SK-N-SH (cell line): ENCODE measurements around the gene IL32. TPM values are rescaled to one million over a fixed set of nuclear protein-coding genes. Genes with fewer than 3 reads are reported as not detected.

Experiments used
- CTCF ChIA-PET: fragments of 300-600, 350-600 bp; formaldehyde crosslinking; extraction: SDS; loops from one replicate; lab custom pipeline; 2021; lab: Yijun Ruan, JAX
- POLR2A ChIA-PET: fragments of 350-600 bp; sonication (Branson Sonifier 250); formaldehyde crosslinking; extraction: SDS; loops from one replicate; lab custom pipeline; 2020; ENCODE audit warnings: antibody characterized with exemption, inconsistent platforms; lab: Yijun Ruan, JAX
- DNase-seq: peaks from one replicate; pipeline ENCODE4 v3.0.0; 2012
- H2AFZ ChIP-seq: fragments of 200-600 bp; sonication (generic); 2 replicates; pipeline ENCODE4 v1.8.1; 2016; ENCODE audit warnings: antibody characterized with exemption, mild to moderate bottlenecking, low read depth
- H3F3A ChIP-seq: fragments of 200-600 bp; sonication (generic); replicated peaks from 2 replicates; pipeline ENCODE3; 2016; ENCODE audit warnings: antibody characterized with exemption, mild to moderate bottlenecking; ENCODE audit not compliant: insufficient read depth
- H3K27ac ChIP-seq, 2 experiments: fragments of 200-500 bp in 1 of 2; fragments of 200-600 bp in 1 of 2; sonication (Bioruptor generic) in 1 of 2; sonication (generic), shearing (Covaris generic) in 1 of 2; 2 replicates each; pipeline versions ENCODE4 v1.5.1 to v1.6.1; 2014 to 2016; ENCODE audit warnings: low read depth in 2 of 2, inconsistent platforms in 1 of 2, low read length in 1 of 2, mild to moderate bottlenecking in 1 of 2, mixed read lengths in 1 of 2
- H3K27me3 ChIP-seq: fragments of 200-600 bp; sonication (generic), shearing (Covaris generic); 2 replicates; pipeline ENCODE4 v1.6.1; 2016; ENCODE audit warnings: mixed run types; ENCODE audit not compliant: insufficient read depth
- H3K36me3 ChIP-seq, 2 experiments: fragments of 200-500 bp in 1 of 2; fragments of 200-600 bp in 1 of 2; sonication (Bioruptor generic) in 1 of 2; sonication (generic) in 1 of 2; replicated peaks in 1 of 2; 2 replicates each; pipeline versions ENCODE3 to v1.5.1; 2014 to 2016; ENCODE audit warnings: low read length in 1 of 2, mild to moderate bottlenecking in 1 of 2; ENCODE audit not compliant: insufficient read depth in 2 of 2, control insufficient read depth in 1 of 2
- H3K4me1 ChIP-seq, 2 experiments: fragments of 200-500 bp in 1 of 2; fragments of 200-600 bp in 1 of 2; sonication (Bioruptor generic) in 1 of 2; sonication (generic), shearing (Covaris generic) in 1 of 2; 2 replicates each; pipeline versions ENCODE4 v1.5.1 to v1.6.1; 2014 to 2016; ENCODE audit warnings: low read depth in 1 of 2, low read length in 1 of 2, mixed run types in 1 of 2; ENCODE audit not compliant: insufficient read depth in 2 of 2, control insufficient read depth in 1 of 2
- H3K4me2 ChIP-seq: fragments of 200-600 bp; sonication (generic), shearing (Covaris generic); 2 replicates; pipeline ENCODE4 v1.6.1; 2017; ENCODE audit warnings: mixed run types
- H3K4me3 ChIP-seq, 2 experiments: fragments of 200-500 bp in 1 of 2; fragments of 200-600 bp in 1 of 2; sonication (Bioruptor generic) in 1 of 2; sonication (generic), shearing (Covaris generic) in 1 of 2; 2 replicates each; pipeline versions ENCODE4 v1.5.1 to v1.8.1; 2014 to 2016; ENCODE audit warnings: low read depth in 2 of 2, inconsistent platforms in 1 of 2, low read length in 1 of 2, mild to moderate bottlenecking in 1 of 2, mixed read lengths in 1 of 2, moderate library complexity in 1 of 2
- H3K79me2 ChIP-seq: fragments of 200-600 bp; sonication (generic); 2 replicates; pipeline ENCODE4 v1.8.1; 2017; ENCODE audit warnings: mild to moderate bottlenecking; ENCODE audit not compliant: insufficient read depth
- H3K9ac ChIP-seq: fragments of 200-600 bp; sonication (generic); 2 replicates; pipeline ENCODE4 v1.6.1; 2017; ENCODE audit warnings: mixed run types
- H3K9me2 ChIP-seq: fragments of 200-600 bp; sonication (generic); 2 replicates; pipeline ENCODE4 v1.6.1; 2017; ENCODE audit warnings: mixed run types
- H3K9me3 ChIP-seq: fragments of 200-600 bp; sonication (generic); 2 replicates; pipeline ENCODE4 v1.6.1; 2017; ENCODE audit warnings: mixed run types, mild to moderate bottlenecking, moderate library complexity
- H4K20me1 ChIP-seq: fragments of 200-600 bp; sonication (generic); 2 replicates; pipeline ENCODE4 v1.6.1; 2017; ENCODE audit warnings: mild to moderate bottlenecking, mixed run types; ENCODE audit not compliant: insufficient read depth
- CHD2 ChIP-seq: fragments of 150-350 bp; IDR thresholded peaks from 2 replicates; pipeline ENCODE4 v1.6.1; 2018; ENCODE audit warnings: low read length; ENCODE audit not compliant: partially characterized antibody
- CTCF ChIP-seq: fragments of 200-600 bp; sonication (generic); IDR thresholded peaks from 2 replicates; pipeline ENCODE4 v1.6.1; 2017; ENCODE audit warnings: antibody characterized with exemption, mild to moderate bottlenecking, moderate library complexity
- FOSL2 ChIP-seq: IDR thresholded peaks from 2 replicates; pipeline ENCODE4 v1.4.0; 2012; ENCODE audit warnings: low read depth, mild to moderate bottlenecking, moderate library complexity, borderline replicate concordance
- GABPA ChIP-seq: IDR thresholded peaks from 2 replicates; pipeline ENCODE4 v1.4.0; 2012; ENCODE audit warnings: low read depth, mild to moderate bottlenecking
- GATA2 ChIP-seq: sonication (generic); formaldehyde crosslinking; IDR thresholded peaks from 2 replicates; pipeline ENCODE4 v1.5.0; 2020; ENCODE audit warnings: mild to moderate bottlenecking, missing genetic modification reagents
- NRF1 ChIP-seq: IDR thresholded peaks from 2 replicates; pipeline ENCODE4 v1.6.1; 2012; ENCODE audit warnings: low read depth, mild to moderate bottlenecking, low read length
- PBX3 ChIP-seq: IDR thresholded peaks from 2 replicates; pipeline ENCODE4; 2012
- POLR2AphosphoS5 ChIP-seq: IDR thresholded peaks from 2 replicates; pipeline ENCODE4 v1.6.1; 2012; ENCODE audit warnings: low read depth, low read length
- RCOR1 ChIP-seq: fragments of 150-350 bp; IDR thresholded peaks from 2 replicates; pipeline ENCODE4 v1.6.1; 2017; ENCODE audit warnings: antibody characterized with exemption, low read length
- TEAD4 ChIP-seq: IDR thresholded peaks from 2 replicates; pipeline ENCODE4 v1.4.0; 2012; ENCODE audit warnings: mild to moderate bottlenecking, borderline replicate concordance; ENCODE audit not compliant: insufficient read depth
- ZBTB33 ChIP-seq: IDR thresholded peaks from 2 replicates; pipeline ENCODE4 v1.4.0; 2012; ENCODE audit warnings: low read depth, borderline replicate concordance
- WGBS: methylation state at CpG from one replicate; pipeline ENCODE4 v1.1.6; 2017; ENCODE audit warnings: low lambda C conversion rate; 5-methylcytosine and 5-hydroxymethylcytosine counted together
- polyA plus RNA-seq, 3 experiments: library from polyadenylated mRNA; depleted of rRNA; stranded (reverse); fragments of >200 nt; gene quantifications; 2 replicates each; pipeline ENCODE4 v1.2.3, GENCODE V29; 2012

Gene IL32
- polyA plus RNA-seq, 1 of the 3 experiments (the other 2 are of a cell fraction) = 26.4 TPM

GRCh38 chr16:3097266-3097665, 31.8 kb downstream of the IL32 start:
- H2AFZ ChIP-seq = no peak overlapping the region
- ChIA-PET POLR2A (no interaction called here), CTCF (interaction anchor here (3.3 to 4.1 kb wide), 3 partner anchors 33 to 66 kb away, joined by 15 to 34 read pairs (median 15); no protein-coding TSS in a partner anchor)

More at GRCh38 chr16:3097266-3097665, 31.8 kb downstream of the IL32 start:
- Histone ChIP-seq H3F3A (peaks cover 7% of the 10 kb centered on the region), H3K27me3 (peaks cover 10% of the 10 kb centered on the region; the same call in 1 of the 2 replicates), H3K36me3 (no peaks in the 10 kb centered on the region), H3K9me3 (no peaks in the 10 kb centered on the region), H3K79me2 (no peaks in the 10 kb centered on the region), H3K4me1 (peaks cover 9 to 11% of the 10 kb centered on the region in 2 experiments; a peak in 2 of 4 replicates), H3K9me2 (no peaks in the 10 kb centered on the region)
- TF ChIP-seq NRF1 = no peak
- no peak for TF ChIP-seq ZBTB33
- no peak for TF ChIP-seq GATA2
- no peak for TF ChIP-seq TEAD4
- no peak for TF ChIP-seq FOSL2
- no peak for TF ChIP-seq PBX3
- no peak for TF ChIP-seq CTCF
- no peak for TF ChIP-seq CHD2
- TF ChIP-seq POLR2AphosphoS5 = no peak
- no peak for TF ChIP-seq RCOR1
- TF ChIP-seq GABPA = no peak
- TF ChIP-seq, all 33 proteins: peak for 0
- H4K20me1 ChIP-seq = no peaks in the 10 kb centered on the region
- H3K27ac ChIP-seq = no peak overlapping the region
- H3K4me3 ChIP-seq = no peak overlapping the region
- H3K4me2 ChIP-seq = no peak overlapping the region
- DNase-seq = no peak
- no peak overlapping the region for H3K9ac ChIP-seq
- 66% methylated on average over 8 of the region's 8 CpGs for WGBS
